Activated CD8-positive, alpha-beta T cell treated with anti-CD3 and anti-CD28 coated beads for 36 hours (primary cell): ENCODE measurements around the gene MCC. TPM values are rescaled to one million over a fixed set of nuclear protein-coding genes. Genes with fewer than 3 reads are reported as not detected.

ENCODE experiments used
- ATAC-seq: fragments of 200-7000 bp; cut with Tn5 transposase; one replicate; pipeline ENCODE4 v1.10.0; 2021; ENCODE audit warnings: mild to moderate bottlenecking, moderate library complexity
- CTCF ChIA-PET: fragments of 350-600 bp; sonication (Branson Sonifier 250); formaldehyde crosslinking; loops from one replicate; lab custom pipeline; 2021; ENCODE audit warnings: antibody characterized with exemption; lab: Charles Lee
- POLR2A ChIA-PET: fragments of 350-600 bp; sonication (Branson Sonifier 250); formaldehyde crosslinking; loops from one replicate; lab custom pipeline; 2021; ENCODE audit warnings: antibody characterized with exemption; lab: Charles Lee
- DNase-seq: peaks from one replicate; pipeline ENCODE4 v3.0.0-alpha.2; 2020
- H3K27ac Mint-ChIP-seq: one replicate; pipeline ENCODE4 v1.8.0; 2021; ENCODE audit warnings: mild to moderate bottlenecking, mixed read lengths
- H3K27me3 Mint-ChIP-seq: one replicate; pipeline ENCODE4 v1.8.0; 2021; ENCODE audit warnings: mixed read lengths
- H3K36me3 Mint-ChIP-seq: one replicate; pipeline ENCODE4 v1.8.0; 2021; ENCODE audit warnings: low read depth, mixed read lengths
- H3K4me1 Mint-ChIP-seq: one replicate; pipeline ENCODE4 v1.8.0; 2021; ENCODE audit warnings: low read depth, mixed read lengths
- H3K4me3 Mint-ChIP-seq: one replicate; pipeline ENCODE4 v1.8.0; 2021; ENCODE audit warnings: mild to moderate bottlenecking, moderate library complexity, mixed read lengths
- H3K9me3 Mint-ChIP-seq: one replicate; pipeline ENCODE4 v1.8.0; 2021; ENCODE audit warnings: mixed read lengths
- intact Hi-C: fragments of 100-400 bp; cut with micrococcal nuclease; formaldehyde crosslinking; loops from one replicate; pipeline ENCODE4 v1.10.0; 2022
- total RNA-seq, 2 experiments: library from RNA; stranded (reverse); gene quantifications; one replicate each; pipeline ENCODE4 v1.2.3, GENCODE V29; 2021
- TF ChIP-seq, protein P1 (sequence below): fragments of 200-600 bp; IDR thresholded peaks from one replicate; pipeline ENCODE4 v1.8.0; 2022; ENCODE audit warnings: antibody characterized with exemption, mild to moderate bottlenecking

MCC gene
- total RNA-seq, 2 experiments from 2014 or later = 4.9 to 5.4 TPM

DNA sequence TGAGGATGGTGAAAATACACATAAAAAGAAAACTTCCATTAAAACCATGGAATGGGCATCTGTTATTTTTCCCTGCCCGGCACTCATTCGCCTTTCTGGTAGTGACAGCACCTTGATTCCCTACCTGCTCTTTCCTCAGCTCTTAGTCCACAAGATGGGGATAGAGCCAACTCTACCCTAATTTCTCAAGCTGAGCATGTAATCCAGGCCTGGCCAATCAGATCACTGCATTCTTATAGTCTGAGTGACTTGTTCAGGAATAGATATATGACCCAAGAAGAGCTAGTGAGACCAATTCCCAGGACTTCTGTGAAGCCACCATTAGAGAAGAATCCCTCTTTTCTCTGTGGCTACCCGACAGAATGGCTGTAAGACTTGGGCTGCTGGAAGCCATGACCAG lies 111.6 kb downstream of the MCC start:
- ATAC-seq = no peak
- Mint-ChIP-seq H3K4me3 (no peak overlapping the region), H3K27me3 (peaks cover 12% of the 10 kb centered on the region), H3K27ac (no peak overlapping the region), H3K36me3 (no peaks in the 10 kb centered on the region), H3K9me3 (no peaks in the 10 kb centered on the region), H3K4me1 (peaks cover 26% of the 10 kb centered on the region)
- intact Hi-C loops = loop anchor here (5.0 kb wide), 1 partner anchor 231 kb away; no protein-coding TSS in a partner anchor
- ChIA-PET CTCF (interaction anchor here (0.6 to 1.2 kb wide), 4 partner anchors 15 to 381 kb away, joined by 3 to 5 read pairs (median 4); no protein-coding TSS in a partner anchor), POLR2A (no interaction called here)
- DNase-seq = no peak
- TF ChIP-seq, protein P1, sequence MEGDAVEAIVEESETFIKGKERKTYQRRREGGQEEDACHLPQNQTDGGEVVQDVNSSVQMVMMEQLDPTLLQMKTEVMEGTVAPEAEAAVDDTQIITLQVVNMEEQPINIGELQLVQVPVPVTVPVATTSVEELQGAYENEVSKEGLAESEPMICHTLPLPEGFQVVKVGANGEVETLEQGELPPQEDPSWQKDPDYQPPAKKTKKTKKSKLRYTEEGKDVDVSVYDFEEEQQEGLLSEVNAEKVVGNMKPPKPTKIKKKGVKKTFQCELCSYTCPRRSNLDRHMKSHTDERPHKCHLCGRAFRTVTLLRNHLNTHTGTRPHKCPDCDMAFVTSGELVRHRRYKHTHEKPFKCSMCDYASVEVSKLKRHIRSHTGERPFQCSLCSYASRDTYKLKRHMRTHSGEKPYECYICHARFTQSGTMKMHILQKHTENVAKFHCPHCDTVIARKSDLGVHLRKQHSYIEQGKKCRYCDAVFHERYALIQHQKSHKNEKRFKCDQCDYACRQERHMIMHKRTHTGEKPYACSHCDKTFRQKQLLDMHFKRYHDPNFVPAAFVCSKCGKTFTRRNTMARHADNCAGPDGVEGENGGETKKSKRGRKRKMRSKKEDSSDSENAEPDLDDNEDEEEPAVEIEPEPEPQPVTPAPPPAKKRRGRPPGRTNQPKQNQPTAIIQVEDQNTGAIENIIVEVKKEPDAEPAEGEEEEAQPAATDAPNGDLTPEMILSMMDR = no peak

DNA sequence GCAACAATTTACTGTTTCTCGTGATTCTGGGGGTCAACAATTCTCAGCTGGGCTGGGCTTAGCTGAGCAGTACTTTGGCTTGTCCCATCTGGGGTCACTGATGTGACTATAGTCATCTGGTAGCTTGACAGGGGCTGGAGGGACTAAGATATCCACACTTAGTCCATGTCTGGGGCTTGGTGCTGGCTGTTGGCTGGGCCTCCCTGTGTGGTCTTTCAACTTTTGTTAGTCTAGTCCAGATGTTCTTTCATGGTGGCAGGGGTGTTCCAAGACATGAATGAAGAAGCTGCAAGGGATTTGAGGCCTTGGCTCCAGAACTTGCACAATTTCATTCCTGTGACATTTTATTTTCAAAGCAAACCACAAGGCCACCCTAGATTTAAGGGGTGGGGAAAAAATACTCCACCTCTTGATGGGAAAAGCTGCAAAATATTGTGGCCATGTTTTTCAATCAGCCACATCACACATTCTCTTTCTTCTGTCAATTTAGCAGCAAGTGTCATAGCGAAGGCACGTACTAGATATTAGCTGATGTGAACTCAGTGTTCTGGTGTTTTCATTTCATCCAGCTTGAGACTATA lies 112.7 kb downstream of the MCC start:
- no peaks in the 10 kb centered on the region for H3K9me3 Mint-ChIP-seq
- H3K4me3 Mint-ChIP-seq = no peak overlapping the region
- TF ChIP-seq, protein P1 = no peak
- intact Hi-C loops = loop anchor here (5.0 kb wide), 1 partner anchor 232 kb away; no protein-coding TSS in a partner anchor
- DNase-seq (no peak), ATAC-seq (no peak)
- no peaks in the 10 kb centered on the region for H3K36me3 Mint-ChIP-seq
- ChIA-PET POLR2A (interaction anchor here (0.7 to 0.9 kb wide), 2 partner anchors 17 to 124 kb away, joined by 3 read pairs; no protein-coding TSS in a partner anchor), CTCF (interaction anchor here (1.0 to 1.1 kb wide), 2 partner anchors 19 to 135 kb away, joined by 4 read pairs; no protein-coding TSS in a partner anchor)
- H3K27me3 Mint-ChIP-seq = peaks cover 5% of the 10 kb centered on the region
- peaks cover 20% of the 10 kb centered on the region for H3K4me1 Mint-ChIP-seq
- H3K27ac Mint-ChIP-seq = no peak overlapping the region

DNA sequence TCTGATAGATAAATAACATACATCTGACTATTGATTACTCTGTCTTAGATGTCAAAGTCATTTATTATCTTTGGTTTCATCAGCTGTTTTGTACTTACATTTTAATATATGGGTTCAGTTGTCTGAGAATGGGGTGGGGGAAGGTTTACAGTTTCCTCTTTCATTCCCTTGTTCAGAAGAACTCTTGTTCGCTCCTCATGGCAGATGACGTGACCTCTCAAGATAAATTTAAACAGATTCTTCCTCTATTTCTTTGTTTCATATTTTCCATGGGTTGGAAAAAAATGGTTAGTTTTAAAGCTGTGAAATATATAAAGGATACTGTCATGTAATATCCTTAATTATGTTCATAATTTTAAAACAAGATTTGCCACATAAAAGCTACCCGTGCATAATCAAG lies 114.8 kb downstream of the MCC start:
- H3K36me3 Mint-ChIP-seq = no peaks in the 10 kb centered on the region
- TF ChIP-seq, protein P1 = no peak
- H3K4me1 Mint-ChIP-seq = peaks cover 12% of the 10 kb centered on the region
- H3K27me3 Mint-ChIP-seq = no peaks in the 10 kb centered on the region
- no peak overlapping the region for H3K27ac Mint-ChIP-seq
- DNase-seq (no peak), ATAC-seq (no peak)
- H3K4me3 Mint-ChIP-seq = no peak overlapping the region
- intact Hi-C loops = no loop called here
- ChIA-PET CTCF (interaction anchor here (0.6 to 0.7 kb wide), 2 partner anchors 193 to 1842 kb away, joined by 3 read pairs; no protein-coding TSS in a partner anchor), POLR2A (no interaction called here)
- H3K9me3 Mint-ChIP-seq = no peaks in the 10 kb centered on the region

DNA sequence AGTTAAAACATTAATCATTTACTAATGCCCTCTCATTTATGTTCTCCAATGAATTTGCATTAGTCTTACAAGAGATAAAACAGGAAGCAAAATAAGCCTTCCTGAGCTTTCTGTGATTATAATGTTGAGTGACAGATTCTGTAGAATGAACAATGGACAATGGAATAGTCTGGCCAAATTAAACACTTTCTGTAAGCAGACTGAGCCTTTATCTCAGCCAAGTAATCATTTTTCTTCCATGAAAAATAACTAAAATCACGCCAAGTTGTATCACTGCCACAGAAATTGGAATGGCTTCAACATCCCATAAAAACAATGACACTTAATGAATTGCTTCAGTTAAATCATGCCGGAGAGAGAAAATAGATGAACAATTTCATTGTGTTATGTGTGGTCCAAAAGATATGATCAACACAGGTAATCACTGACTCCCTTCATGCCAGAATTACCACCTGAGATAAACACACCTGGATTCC lies 116.5 kb downstream of the MCC start:
- TF ChIP-seq, protein P1 = no peak
- ATAC-seq = no peak
- intact Hi-C loops = no loop called here
- no peaks in the 10 kb centered on the region for H3K4me1 Mint-ChIP-seq
- H3K36me3 Mint-ChIP-seq = no peaks in the 10 kb centered on the region
- no peaks in the 10 kb centered on the region for H3K9me3 Mint-ChIP-seq
- DNase-seq = no peak
- POLR2A ChIA-PET = no interaction called here
- no peak overlapping the region for H3K27ac Mint-ChIP-seq
- CTCF ChIA-PET = no interaction called here
- H3K27me3 Mint-ChIP-seq = peaks cover 2% of the 10 kb centered on the region
- H3K4me3 Mint-ChIP-seq = no peak overlapping the region

DNA sequence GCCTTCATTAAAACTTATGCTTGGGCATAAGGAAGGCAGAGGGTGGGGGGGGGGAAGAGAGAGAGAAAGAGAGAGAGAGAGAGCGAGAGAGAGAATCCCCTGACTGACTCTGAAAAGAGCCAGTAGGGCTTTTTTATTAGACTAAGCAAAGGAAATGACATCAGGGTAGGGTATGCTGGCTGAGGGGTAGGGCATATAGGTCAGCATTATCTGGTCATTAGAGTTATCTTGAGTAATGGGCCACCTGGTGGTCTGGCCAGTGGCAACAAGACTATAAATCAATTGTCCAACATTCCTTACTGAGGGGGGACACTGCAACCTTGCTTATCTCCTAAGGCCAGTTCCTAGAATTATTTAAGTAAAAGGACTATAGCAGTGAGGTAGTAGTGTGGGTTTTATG lies 120.7 kb downstream of the MCC start:
- Mint-ChIP-seq H3K9me3 (peaks cover 18% of the 10 kb centered on the region), H3K27ac (no peak overlapping the region), H3K4me1 (no peaks in the 10 kb centered on the region), H3K36me3 (peaks cover 2% of the 10 kb centered on the region), H3K4me3 (no peak overlapping the region), H3K27me3 (peaks cover 2% of the 10 kb centered on the region)
- ATAC-seq (no peak), DNase-seq (no peak)
- ChIA-PET POLR2A (no interaction called here), CTCF (no interaction called here)
- TF ChIP-seq, protein P1 = no peak
- intact Hi-C loops = no loop called here
